K562 (cell line): ENCODE measurements around the gene EIF3K. TPM values are rescaled to one million over a fixed set of nuclear protein-coding genes. Genes with fewer than 3 reads are reported as not detected.
A peak's percentile ranks its signal among the peaks of the same experiment; 100 is the strongest.

Source experiments
- ATAC-seq: fragments of 200-7000 bp; cut with Tn5 transposase; 3 replicates; pipeline ENCODE4 v1.9.1; 2020; ENCODE audit warnings: moderate library complexity
- BruUV-seq: library from RNA; stranded (reverse); fragments of 400-500 nt; replicated peaks from 2 replicates; lab custom pipeline; 2021; lab: Mats Ljungman, UMichigan
- CTCF ChIA-PET: fragments of 300-600 bp; formaldehyde crosslinking; extraction: SDS; loops from one replicate; lab custom pipeline; 2021; ENCODE audit warnings: low intra/inter-chr PET ratio; lab: Yijun Ruan, JAX
- POLR2A ChIA-PET: fragments of 300-600, 350-650 bp; sonication (Branson Sonifier 250); formaldehyde crosslinking; extraction: SDS; loops from one replicate; lab custom pipeline; 2021; ENCODE audit warnings: antibody characterized with exemption, inconsistent platforms; lab: Yijun Ruan, JAX
- DNase-seq, 4 experiments: peaks; one replicate each; pipeline versions ENCODE4 v3.0.0 to v3.0.0-alpha.2; 2011 to 2018; ENCODE audit warnings: low spot score in 3 of 4, mixed read lengths in 3 of 4; ENCODE audit errors: extremely low read depth in 1 of 4
- FAIRE-seq: peaks from 2 replicates; lab custom pipeline; 2011; peaks lifted over from hg19 to GRCh38; lab: Jason Lieb, UNC
- H2AFZ ChIP-seq: 2 replicates; pipeline ENCODE4 v1.6.0; 2011; ENCODE audit warnings: low read depth, low read length, control low read depth, inconsistent platforms
- H3K27ac ChIP-seq: fragments of 200-600 bp; 3 replicates; pipeline ENCODE4 v1.8.0; 2011; ENCODE audit warnings: low read depth, mild to moderate bottlenecking, control low read depth, inconsistent platforms, low read length, moderate library complexity, mixed read lengths; ENCODE audit errors: extremely low read depth
- H3K27me3 ChIP-seq, 2 experiments: fragments of 300-600 bp in 1 of 2; 2 replicates in 1 of 2; 3 replicates in 1 of 2; pipeline versions ENCODE4 v1.6.0 to v1.8.0; 2011; ENCODE audit warnings: inconsistent platforms in 2 of 2, low read length in 2 of 2, mild to moderate bottlenecking in 1 of 2, mixed read lengths in 1 of 2, moderate library complexity in 1 of 2; ENCODE audit not compliant: control insufficient read depth in 2 of 2, insufficient read depth in 2 of 2
- H3K36me3 ChIP-seq: fragments of 300-600 bp; 3 replicates; pipeline ENCODE4 v1.8.0; 2011; ENCODE audit warnings: mild to moderate bottlenecking, low read length, inconsistent platforms; ENCODE audit not compliant: control insufficient read depth, insufficient read depth
- H3K4me1 ChIP-seq, 2 experiments: fragments of 200-600 bp in 1 of 2; replicated peaks in 1 of 2; 2 replicates in 1 of 2; 3 replicates in 1 of 2; pipeline versions ENCODE4 v1.5.1 to v1.8.0; 2011; ENCODE audit warnings: inconsistent platforms in 2 of 2, low read length in 2 of 2, mild to moderate bottlenecking in 1 of 2, mixed read lengths in 1 of 2, moderate library complexity in 1 of 2; ENCODE audit not compliant: control insufficient read depth in 2 of 2, insufficient read depth in 2 of 2
- H3K4me2 ChIP-seq: 2 replicates; pipeline ENCODE4 v1.6.1; 2011; ENCODE audit warnings: low read length, control low read depth, inconsistent platforms, mixed read lengths; ENCODE audit not compliant: insufficient read depth
- H3K4me3 ChIP-seq: fragments of 200-600 bp; sonication (generic), shearing (Covaris generic); 2 replicates; pipeline ENCODE4 v1.5.1; 2016; ENCODE audit warnings: control low read depth, inconsistent platforms
- H3K79me2 ChIP-seq: fragments of 200-600 bp; 3 replicates; pipeline ENCODE4 v1.8.0; 2011; ENCODE audit warnings: low read length, inconsistent platforms; ENCODE audit not compliant: control insufficient read depth, insufficient read depth
- H3K9ac ChIP-seq, 2 experiments: 2 replicates each; pipeline versions ENCODE4 v1.6.0 to v1.6.1; 2011; ENCODE audit warnings: low read depth in 2 of 2, low read length in 2 of 2, control low read depth in 1 of 2, inconsistent platforms in 1 of 2, mild to moderate bottlenecking in 1 of 2, mixed read lengths in 1 of 2; ENCODE audit not compliant: insufficient read depth in 1 of 2
- H3K9me1 ChIP-seq: one replicate; pipeline ENCODE4 v1.6.0; 2011; ENCODE audit warnings: inconsistent platforms, mild to moderate bottlenecking, low read length, moderate library complexity; ENCODE audit not compliant: control insufficient read depth, insufficient read depth
- H3K9me3 ChIP-seq: replicated peaks from 2 replicates; pipeline ENCODE4 v1.5.1; 2011; ENCODE audit warnings: low read depth, low read length, inconsistent platforms; ENCODE audit not compliant: control insufficient read depth, insufficient read depth
- H4K20me1 ChIP-seq: replicated peaks from 2 replicates; pipeline ENCODE4 v1.6.1; 2011; ENCODE audit warnings: low read length, inconsistent platforms, mixed read lengths; ENCODE audit not compliant: control insufficient read depth, insufficient read depth
- FOXJ2 ChIP-seq: fragments of 200-800 bp; sonication (Bioruptor generic); IDR thresholded peaks from 2 replicates; pipeline ENCODE4 v1.6.1; 2016; ENCODE audit warnings: missing genetic modification characterization, missing compliant biosample characterization
- GTF2E2 ChIP-seq: fragments of 200-800 bp; sonication (Bioruptor generic); IDR thresholded peaks from 2 replicates; pipeline ENCODE4 v1.6.1; 2016; ENCODE audit warnings: missing genetic modification characterization, missing compliant biosample characterization
- ZNF707 ChIP-seq: fragments of 250-450 bp; sonication (Bioruptor Pico); conservative IDR thresholded peaks from 2 replicates; pipeline ENCODE4 v1.8.0; 2022; ENCODE audit warnings: inconsistent platforms, mild to moderate bottlenecking, moderate library complexity
- WGBS: fragments of 100-300 bp; shearing (Covaris generic); methylation state at CpG from one replicate; pipeline ENCODE4 v1.1.6; 2016; ENCODE audit warnings: low coverage, mixed read lengths; ENCODE audit not compliant: insufficient coverage; ENCODE audit errors: missing lambda C conversion rate; 5-methylcytosine and 5-hydroxymethylcytosine counted together
- in situ Hi-C: fragments of 300-500 bp; cut with MboI; formaldehyde crosslinking; loops from 4 replicates; pipeline ENCODE4 v1.15.0; 2018; ENCODE audit warnings: inconsistent platforms, mixed read lengths
- intact Hi-C: fragments of 100-400 bp; cut with micrococcal nuclease; formaldehyde crosslinking; loops from 2 replicates; pipeline ENCODE4 v1.14.2; 2022
- polyA plus RNA-seq, 8 experiments: library from polyadenylated mRNA; depleted of rRNA in 4 of 8; stranded (reverse) in 5 of 8; unstranded in 3 of 8; fragments of >200 nt; fragmentation: Nextera tagmentation in 2 of 8; fragmentation: Illumina TruSeq in 1 of 8; extraction: Ambion mirVana in 2 of 8; extraction: Trizol in 1 of 8; gene quantifications; 2 replicates each; pipeline versions ENCODE4 v1.2.1 to v1.2.3, GENCODE V29; 2011 to 2014; ENCODE audit warnings: inconsistent platforms in 1 of 8, missing spikeins in 1 of 8
- total RNA-seq, 7 experiments: library from RNA; depleted of rRNA in 6 of 7; stranded (reverse); fragments of >200 nt in 6 of 7; fragmentation: Illumina TruSeq in 2 of 7; extraction: Trizol in 2 of 7; gene quantifications; 2 replicates each; pipeline versions ENCODE4 v1.2.1 to v1.2.3, GENCODE V29; 2011 to 2021; ENCODE audit warnings: low replicate concordance in 1 of 7
- TF ChIP-seq, protein P1 (sequence below): fragments of 450-650 bp; IDR thresholded peaks from 2 replicates; pipeline ENCODE4 v1.7.0; 2016; ENCODE audit warnings: borderline replicate concordance
- TF ChIP-seq, protein P2 (sequence below): sonication (generic); formaldehyde crosslinking; IDR thresholded peaks from 2 replicates; pipeline ENCODE4 v1.8.0; 2022; ENCODE audit warnings: mild to moderate bottlenecking, low read depth, missing genetic modification reagents

Gene EIF3K
- total and polyA plus RNA-seq, 9 of the 15 experiments (the other 6 are each of a cell fraction or from before 2014, with no cell fraction given) = 387 to 1,827 (median 733) TPM

- ChIA-PET CTCF (no interaction called here), POLR2A (interaction anchor here (0.6 to 0.8 kb wide), 3 partner anchors 10 to 115 kb away, joined by 3 read pairs; no protein-coding TSS in a partner anchor)
- no peak for DNase-seq
- Histone ChIP-seq H4K20me1 (peaks cover 14% of the 10 kb centered on the region; the same call in 1 of the 2 replicates), H3K36me3 (peaks cover 58% of the 10 kb centered on the region), H3K9ac (peak overlapping the region; percentile 76 to 88; a peak in 3 of 4 replicates), H3K27me3 (no peaks in the 10 kb centered on the region), H3K9me3 (peaks cover 7% of the 10 kb centered on the region), H3K4me2 (peak overlapping the region; percentile 55), H3K4me3 (no peak overlapping the region), H3K4me1 (peaks cover 81 to 86% of the 10 kb centered on the region in 2 experiments), H2AFZ (no peak overlapping the region), H3K9me1 (no peaks in the 10 kb centered on the region), H3K79me2 (peaks cover 100% of the 10 kb centered on the region), H3K27ac (peak overlapping the region; percentile 98)
- in situ Hi-C loops = no loop called here
- intact Hi-C loops = loop anchor here (5.0 kb wide), 1 partner anchor 33 kb away; no protein-coding TSS in a partner anchor
- 81% methylated on average over 15 of the region's 15 CpGs for WGBS
- no peak for ATAC-seq
- TF ChIP-seq ZNF707 (no peak), FOXJ2 (tag) (0 out of 2 replicates have a peak, but pooled peaks have one; percentile 5), GTF2E2 (0 out of 2 replicates have a peak, but pooled peaks have one; percentile 7)
- TF ChIP-seq, protein P1, sequence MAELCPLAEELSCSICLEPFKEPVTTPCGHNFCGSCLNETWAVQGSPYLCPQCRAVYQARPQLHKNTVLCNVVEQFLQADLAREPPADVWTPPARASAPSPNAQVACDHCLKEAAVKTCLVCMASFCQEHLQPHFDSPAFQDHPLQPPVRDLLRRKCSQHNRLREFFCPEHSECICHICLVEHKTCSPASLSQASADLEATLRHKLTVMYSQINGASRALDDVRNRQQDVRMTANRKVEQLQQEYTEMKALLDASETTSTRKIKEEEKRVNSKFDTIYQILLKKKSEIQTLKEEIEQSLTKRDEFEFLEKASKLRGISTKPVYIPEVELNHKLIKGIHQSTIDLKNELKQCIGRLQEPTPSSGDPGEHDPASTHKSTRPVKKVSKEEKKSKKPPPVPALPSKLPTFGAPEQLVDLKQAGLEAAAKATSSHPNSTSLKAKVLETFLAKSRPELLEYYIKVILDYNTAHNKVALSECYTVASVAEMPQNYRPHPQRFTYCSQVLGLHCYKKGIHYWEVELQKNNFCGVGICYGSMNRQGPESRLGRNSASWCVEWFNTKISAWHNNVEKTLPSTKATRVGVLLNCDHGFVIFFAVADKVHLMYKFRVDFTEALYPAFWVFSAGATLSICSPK = 0 out of 2 replicates have a peak, but pooled peaks have one; percentile 12
- TF ChIP-seq, protein P2, sequence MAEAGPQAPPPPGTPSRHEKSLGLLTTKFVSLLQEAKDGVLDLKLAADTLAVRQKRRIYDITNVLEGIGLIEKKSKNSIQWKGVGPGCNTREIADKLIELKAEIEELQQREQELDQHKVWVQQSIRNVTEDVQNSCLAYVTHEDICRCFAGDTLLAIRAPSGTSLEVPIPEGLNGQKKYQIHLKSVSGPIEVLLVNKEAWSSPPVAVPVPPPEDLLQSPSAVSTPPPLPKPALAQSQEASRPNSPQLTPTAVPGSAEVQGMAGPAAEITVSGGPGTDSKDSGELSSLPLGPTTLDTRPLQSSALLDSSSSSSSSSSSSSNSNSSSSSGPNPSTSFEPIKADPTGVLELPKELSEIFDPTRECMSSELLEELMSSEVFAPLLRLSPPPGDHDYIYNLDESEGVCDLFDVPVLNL (CRISPR knock-in tag) = peak; percentile 42; the same call in 1 of the 2 replicates
- FAIRE-seq = no peak
- BruUV-seq = no TSS peak
Observed at GRCh38 chr19:38684862-38685665, 66.1 kb downstream of the EIF3K start.
